ENCODE results near the gene ENTPD6.

Gene ENTPD6

DNA sequence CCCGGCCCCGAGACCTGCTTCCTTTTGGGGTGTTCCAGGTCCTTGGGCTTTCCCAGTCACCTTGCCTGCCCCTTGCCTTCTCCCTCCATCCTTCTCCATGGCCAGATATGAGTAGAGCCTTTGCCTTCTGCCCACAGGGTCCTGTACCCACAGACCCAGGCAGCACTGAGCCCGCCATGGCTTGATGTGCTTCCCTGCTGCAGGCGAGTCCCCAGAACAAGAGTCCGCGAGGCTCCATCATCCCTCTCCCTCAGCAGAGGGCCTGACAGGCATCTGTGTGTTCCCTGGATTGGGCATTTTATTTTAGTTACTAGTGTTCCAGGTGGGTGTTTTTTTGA lies 74.3 kb downstream of the ENTPD6 start:
- Histone ChIP-seq H3K79me2 (ENCODE audit: low read length) (no peaks in the 10 kb centered on the region), H3K27ac (ENCODE audit: low read length) (no peak overlapping the region), H3K4me2 (ENCODE audit: low read length) (no peak overlapping the region), H3K4me3 (ENCODE audit: low read length) (no peak overlapping the region), H3K9me3 (ENCODE audit: insufficient read depth, low read length) (no peaks in the 10 kb centered on the region), H3K4me1 (ENCODE audit: low read length) (no peaks in the 10 kb centered on the region), H3K36me3 (replicated peaks; ENCODE audit: low read depth, low read length) (peaks cover 23% of the 10 kb centered on the region), H2AFZ (ENCODE audit: low read depth, low read length) (no peak overlapping the region), H3K9ac (ENCODE audit: low read length) (no peak overlapping the region), H4K20me1 (ENCODE audit: insufficient read depth, low read length) (no peaks in the 10 kb centered on the region; the same call in 1 of the 2 replicates), H3K27me3 (ENCODE audit: low read depth, low read length) (no peaks in the 10 kb centered on the region)
- TF ChIP-seq EZH2phosphoT487 (IDR thresholded peaks at IDR 0.05; ENCODE audit: low read depth), result no peak
- TF ChIP-seq, protein P1, sequence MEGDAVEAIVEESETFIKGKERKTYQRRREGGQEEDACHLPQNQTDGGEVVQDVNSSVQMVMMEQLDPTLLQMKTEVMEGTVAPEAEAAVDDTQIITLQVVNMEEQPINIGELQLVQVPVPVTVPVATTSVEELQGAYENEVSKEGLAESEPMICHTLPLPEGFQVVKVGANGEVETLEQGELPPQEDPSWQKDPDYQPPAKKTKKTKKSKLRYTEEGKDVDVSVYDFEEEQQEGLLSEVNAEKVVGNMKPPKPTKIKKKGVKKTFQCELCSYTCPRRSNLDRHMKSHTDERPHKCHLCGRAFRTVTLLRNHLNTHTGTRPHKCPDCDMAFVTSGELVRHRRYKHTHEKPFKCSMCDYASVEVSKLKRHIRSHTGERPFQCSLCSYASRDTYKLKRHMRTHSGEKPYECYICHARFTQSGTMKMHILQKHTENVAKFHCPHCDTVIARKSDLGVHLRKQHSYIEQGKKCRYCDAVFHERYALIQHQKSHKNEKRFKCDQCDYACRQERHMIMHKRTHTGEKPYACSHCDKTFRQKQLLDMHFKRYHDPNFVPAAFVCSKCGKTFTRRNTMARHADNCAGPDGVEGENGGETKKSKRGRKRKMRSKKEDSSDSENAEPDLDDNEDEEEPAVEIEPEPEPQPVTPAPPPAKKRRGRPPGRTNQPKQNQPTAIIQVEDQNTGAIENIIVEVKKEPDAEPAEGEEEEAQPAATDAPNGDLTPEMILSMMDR (IDR thresholded peaks at IDR 0.05; ENCODE audit: low read depth, low read length), result no peak

DNA sequence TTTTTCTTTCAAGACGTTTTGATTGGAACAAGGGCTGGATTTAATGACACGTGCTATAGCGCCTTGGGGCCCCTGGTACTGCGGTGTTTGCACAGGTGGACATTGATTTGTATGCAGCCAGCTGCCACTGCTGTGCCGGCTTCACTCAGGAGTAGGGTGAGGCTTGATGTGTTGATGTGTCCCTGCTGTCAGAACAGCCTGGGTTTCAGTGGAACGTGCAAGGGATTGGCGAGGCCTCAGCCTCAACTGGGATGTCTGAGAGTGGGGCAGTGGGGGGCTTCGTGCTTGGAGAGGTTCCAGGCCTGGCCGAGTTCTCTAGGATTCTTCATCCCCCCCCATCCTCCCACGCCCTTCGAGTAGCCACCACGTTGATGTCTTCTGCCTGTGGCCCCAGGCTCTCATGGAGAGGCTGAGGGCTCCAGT lies 75.3 kb downstream of the ENTPD6 start:
- H3K36me3 ChIP-seq (replicated peaks; ENCODE audit: low read depth, low read length), result peaks cover 25% of the 10 kb centered on the region

DNA sequence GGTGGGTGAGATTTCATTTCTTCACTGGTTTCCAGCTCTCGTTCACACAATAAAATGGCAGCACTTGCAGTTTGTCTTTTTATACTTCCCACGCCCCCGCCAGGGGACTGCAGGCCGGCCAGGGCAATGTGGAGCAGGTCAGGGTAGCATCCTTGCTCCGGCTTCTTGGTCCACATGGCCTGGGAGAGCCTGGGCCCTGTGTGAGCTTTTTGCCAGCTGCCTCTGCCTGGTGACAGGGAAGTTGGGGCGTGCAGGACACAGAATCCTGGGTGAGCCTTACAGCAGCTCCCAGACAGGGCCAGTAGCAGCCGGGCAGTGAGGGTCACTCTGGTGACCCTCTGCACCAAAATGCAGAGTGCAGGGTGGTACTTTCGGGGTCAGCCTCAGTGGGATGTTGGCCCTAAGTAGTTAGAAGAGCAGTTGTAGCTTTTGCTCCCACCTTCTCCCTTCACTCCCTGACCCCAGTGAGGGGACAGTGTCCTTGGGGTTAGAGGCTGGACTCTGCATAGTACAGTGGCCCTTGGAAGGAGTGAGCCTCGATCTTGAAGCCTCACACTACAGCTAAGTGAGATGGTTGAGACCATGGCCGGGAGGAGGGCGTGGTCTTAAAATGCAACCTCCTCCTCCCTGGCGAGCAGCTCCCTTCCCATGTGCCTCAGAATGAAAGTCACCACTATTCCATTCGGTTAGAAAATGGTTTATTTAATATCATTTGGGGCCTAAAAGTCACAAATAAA lies 76.1 kb downstream of the ENTPD6 start:
- H3K9ac ChIP-seq (ENCODE audit: low read length), result no peak overlapping the region
- H3K4me3 ChIP-seq (ENCODE audit: low read length), result no peak overlapping the region
- H3K4me1 ChIP-seq (ENCODE audit: low read length), result no peaks in the 10 kb centered on the region
- H3K36me3 ChIP-seq (replicated peaks; ENCODE audit: low read depth, low read length), result peaks cover 25% of the 10 kb centered on the region
- no peak overlapping the region for H3K4me2 ChIP-seq (ENCODE audit: low read length)
- H2AFZ ChIP-seq (ENCODE audit: low read depth, low read length), result no peak overlapping the region
- no peak overlapping the region for H3K27ac ChIP-seq (ENCODE audit: low read length)
- no peak for TF ChIP-seq EZH2phosphoT487 (IDR thresholded peaks at IDR 0.05; ENCODE audit: low read depth)
- TF ChIP-seq, protein P1 (IDR thresholded peaks at IDR 0.05; ENCODE audit: low read depth, low read length), result no peak
- no peaks in the 10 kb centered on the region for H3K27me3 ChIP-seq (ENCODE audit: low read depth, low read length)
- H3K79me2 ChIP-seq (ENCODE audit: low read length), result no peaks in the 10 kb centered on the region
- H3K9me3 ChIP-seq (ENCODE audit: insufficient read depth, low read length), result no peaks in the 10 kb centered on the region
- peaks cover 3% of the 10 kb centered on the region; the same call in 1 of the 2 replicates for H4K20me1 ChIP-seq (ENCODE audit: insufficient read depth, low read length)

More for the DNA sequence above, 75.3 kb downstream of the ENTPD6 start:
- Histone ChIP-seq H3K79me2 (ENCODE audit: low read length) (no peaks in the 10 kb centered on the region), H3K9me3 (ENCODE audit: insufficient read depth, low read length) (no peaks in the 10 kb centered on the region), H3K4me3 (ENCODE audit: low read length) (no peak overlapping the region), H3K9ac (ENCODE audit: low read length) (no peak overlapping the region), H2AFZ (ENCODE audit: low read depth, low read length) (no peak overlapping the region), H3K27me3 (ENCODE audit: low read depth, low read length) (no peaks in the 10 kb centered on the region), H4K20me1 (ENCODE audit: insufficient read depth, low read length) (peaks cover 3% of the 10 kb centered on the region; the same call in 1 of the 2 replicates), H3K27ac (ENCODE audit: low read length) (no peak overlapping the region), H3K4me1 (ENCODE audit: low read length) (no peaks in the 10 kb centered on the region), H3K4me2 (ENCODE audit: low read length) (no peak overlapping the region)
- no peak for TF ChIP-seq EZH2phosphoT487 (IDR thresholded peaks at IDR 0.05; ENCODE audit: low read depth)
- TF ChIP-seq, protein P1 (IDR thresholded peaks at IDR 0.05; ENCODE audit: low read depth, low read length), result no peak

DNA sequence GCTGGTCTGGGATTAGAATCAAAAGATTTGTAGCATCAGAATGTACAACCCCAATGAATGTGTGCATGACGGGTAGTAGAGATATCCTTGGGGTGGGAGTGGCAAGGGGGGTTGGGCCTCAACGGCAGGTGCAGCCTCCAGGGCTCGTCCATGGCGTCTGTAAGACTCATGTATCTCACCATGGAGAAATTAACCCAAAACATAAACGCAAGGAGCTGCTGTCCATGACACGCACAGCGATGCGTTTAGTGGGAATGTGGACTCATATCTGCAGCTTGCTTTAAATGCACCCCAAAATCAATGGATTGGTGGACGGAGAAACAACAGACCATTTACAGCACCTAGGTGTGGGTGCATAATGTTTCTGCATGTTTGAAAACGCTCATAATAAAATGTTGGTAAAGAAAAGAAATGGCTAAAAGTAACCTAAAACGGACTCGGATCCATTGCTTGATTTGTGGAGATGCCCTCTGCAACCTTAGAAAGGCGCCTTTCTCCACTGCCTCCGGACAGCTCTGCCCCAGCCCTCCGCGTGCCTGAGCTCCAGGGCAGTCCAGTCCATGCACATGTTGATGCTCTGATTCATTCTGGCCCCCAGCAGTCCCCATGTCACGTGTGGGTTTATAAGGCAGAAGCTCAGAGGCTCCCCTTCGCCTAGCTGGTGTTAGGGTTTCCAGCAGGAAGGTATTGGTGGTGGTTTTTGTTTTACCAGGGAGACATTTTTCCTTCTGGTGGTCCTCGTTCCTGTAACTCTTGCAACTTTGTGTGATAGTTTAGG lies 76.9 kb downstream of the ENTPD6 start:
- H3K9me3 ChIP-seq (ENCODE audit: insufficient read depth, low read length), result no peaks in the 10 kb centered on the region
- H2AFZ ChIP-seq (ENCODE audit: low read depth, low read length), result no peak overlapping the region
- peaks cover 28% of the 10 kb centered on the region for H3K36me3 ChIP-seq (replicated peaks; ENCODE audit: low read depth, low read length)
- H3K4me2 ChIP-seq (ENCODE audit: low read length), result no peak overlapping the region
- no peaks in the 10 kb centered on the region for H3K79me2 ChIP-seq (ENCODE audit: low read length)
- no peak overlapping the region for H3K27ac ChIP-seq (ENCODE audit: low read length)
- no peaks in the 10 kb centered on the region for H3K27me3 ChIP-seq (ENCODE audit: low read depth, low read length)
- H3K9ac ChIP-seq (ENCODE audit: low read length), result no peak overlapping the region
- TF ChIP-seq, protein P1 (IDR thresholded peaks at IDR 0.05; ENCODE audit: low read depth, low read length), result no peak
- no peak for TF ChIP-seq EZH2phosphoT487 (IDR thresholded peaks at IDR 0.05; ENCODE audit: low read depth)
- H3K4me3 ChIP-seq (ENCODE audit: low read length), result no peak overlapping the region
- H3K4me1 ChIP-seq (ENCODE audit: low read length), result no peaks in the 10 kb centered on the region
- peaks cover 3% of the 10 kb centered on the region; the same call in 1 of the 2 replicates for H4K20me1 ChIP-seq (ENCODE audit: insufficient read depth, low read length)

Data from OCI-LY3 (cell line).